Fibroblast of villous mesenchyme (primary cell): ENCODE data around the gene RAB23. TPM values are rescaled to one million over a fixed set of nuclear protein-coding genes. Genes with fewer than 3 reads are reported as not detected.

Source experiments
- DNase-seq: peaks from one replicate; pipeline ENCODE4 v3.0.0-alpha.2; 2010; ENCODE audit warnings: low read depth
- H3K4me3 ChIP-seq: 2 replicates; pipeline ENCODE4 v1.5.1; 2011; ENCODE audit warnings: low read depth, mild to moderate bottlenecking, low read length
- CTCF ChIP-seq: IDR thresholded peaks from 2 replicates; pipeline ENCODE4 v1.5.1; 2012; ENCODE audit warnings: low read depth, mild to moderate bottlenecking, low read length; ENCODE audit not compliant: insufficient read depth
- total RNA-seq: library from RNA; depleted of rRNA; stranded (reverse); fragments of >200 nt; gene quantifications from 2 replicates; pipeline ENCODE4 v1.2.3, GENCODE V29; 2012

The RAB23 gene
- total RNA-seq, 1 donor: 58.7 TPM

DNA sequence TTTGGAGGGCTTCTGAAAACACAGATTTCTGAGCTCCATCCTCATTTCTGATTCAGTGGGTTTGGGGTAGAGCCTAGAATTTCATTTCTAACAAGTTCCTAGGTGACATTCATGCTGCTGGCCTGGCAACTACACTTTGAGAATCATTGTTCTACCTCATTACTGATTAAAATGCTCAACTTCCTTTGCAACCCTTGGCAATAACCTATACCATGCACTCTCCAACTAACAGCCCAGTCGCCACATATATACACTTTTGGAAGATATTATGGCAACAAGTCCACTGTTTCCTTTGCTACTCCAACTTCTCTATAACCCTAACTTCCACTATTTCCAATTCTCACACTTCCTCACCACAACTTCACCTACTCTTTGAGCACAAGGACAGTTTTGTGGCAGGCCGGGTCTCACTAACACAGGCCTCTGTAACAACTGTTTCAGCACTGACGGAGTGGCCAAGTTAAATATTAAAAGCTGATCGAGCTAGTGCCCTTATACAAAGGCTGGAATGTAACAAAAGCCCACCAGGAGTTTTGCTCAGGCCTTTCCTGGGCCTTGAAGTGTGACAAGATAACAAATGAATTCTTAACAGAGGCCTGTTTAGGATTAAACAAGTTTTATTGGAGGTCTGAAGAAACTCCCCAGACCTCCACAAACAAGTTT, 32.1 kb upstream of the RAB23 start:
- TF ChIP-seq CTCF: no peak
- no peak overlapping the region for H3K4me3 ChIP-seq
- no peak for DNase-seq

GRCh38 chr6:57252975-57253374, 30.9 kb upstream of the RAB23 start:
- no peak for TF ChIP-seq CTCF
- H3K4me3 ChIP-seq: no peak overlapping the region
- DNase-seq: peak; percentile 79

- TF ChIP-seq CTCF: no peak
- DNase-seq: no peak
Observed at GRCh38 chr6:57252137-57252536, 30.0 kb upstream of the RAB23 start.

DNA sequence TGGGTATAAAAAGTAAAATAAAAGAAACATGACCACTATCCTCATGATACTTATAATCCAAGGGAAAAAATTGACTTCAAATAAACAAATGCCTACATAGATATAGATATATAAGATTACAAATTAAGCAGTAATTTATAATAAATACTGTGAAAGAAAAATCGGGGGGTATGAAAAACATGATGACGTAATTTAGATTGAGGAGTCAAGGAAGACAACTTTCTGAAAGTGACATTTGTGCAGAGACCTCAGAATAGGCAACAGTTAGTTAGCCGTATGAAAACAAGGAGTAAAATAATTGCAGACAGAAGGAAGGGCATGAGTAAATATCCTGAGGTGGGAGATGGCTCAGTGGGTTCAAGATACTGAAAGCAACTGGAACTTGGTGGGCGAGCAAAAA, 28.2 kb upstream of the RAB23 start:
- no peak for DNase-seq
- TF ChIP-seq CTCF: no peak
- no peak overlapping the region for H3K4me3 ChIP-seq

More at GRCh38 chr6:57252137-57252536, 30.0 kb upstream of the RAB23 start:
- H3K4me3 ChIP-seq: no peak overlapping the region

- H3K4me3 ChIP-seq: no peak overlapping the region
- no peak for TF ChIP-seq CTCF
- no peak for DNase-seq
Observed at GRCh38 chr6:57248311-57248895, 26.3 kb upstream of the RAB23 start.

GRCh38 chr6:57247603-57248002, 25.5 kb upstream of the RAB23 start:
- DNase-seq: no peak
- TF ChIP-seq CTCF: no peak
- H3K4me3 ChIP-seq: no peak overlapping the region

- DNase-seq: no peak
- no peak for TF ChIP-seq CTCF
- H3K4me3 ChIP-seq: no peak overlapping the region
Observed at GRCh38 chr6:57246307-57246706, 24.2 kb upstream of the RAB23 start.
